Gastrocnemius medialis (tissue), 4 donors: ENCODE measurements around the gene TRIM41.

ENCODE experiments used
- POLR2A ChIP-seq, 2 donors: fragments of 450-650 bp; IDR thresholded peaks; one replicate each; pipeline ENCODE4 v1.6.1; 2017; ENCODE audit warnings: antibody characterized with exemption in 2 of 2, mild to moderate bottlenecking in 2 of 2, moderate library complexity in 2 of 2
- TF ChIP-seq, protein P1 (sequence below), 5 experiments: fragments of 450-650 bp in 3 of 5; fragments of 200-600 bp in 2 of 5; sonication (generic) in 2 of 5; IDR thresholded peaks in 4 of 5; conservative IDR thresholded peaks in 1 of 5; 1 replicate in 4 of 5; 2 replicates in 1 of 5; pipeline ENCODE4 v1.5.1; 2016 to 2019; ENCODE audit warnings: antibody characterized with exemption in 5 of 5, mild to moderate bottlenecking in 3 of 5, moderate library complexity in 3 of 5

DNA sequence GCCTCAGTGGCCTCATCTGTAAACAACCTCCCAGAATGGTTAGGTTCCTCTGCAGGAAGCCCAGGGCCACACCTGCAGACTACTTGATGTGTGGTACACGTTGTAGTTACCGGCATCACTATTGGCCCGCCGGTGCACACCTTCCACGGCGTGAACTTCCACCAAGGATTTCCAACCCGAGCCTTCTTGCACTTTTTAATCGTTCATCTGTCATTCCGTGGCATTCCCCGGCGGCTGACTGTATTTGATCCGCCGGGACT is 5.3 kb upstream of the TRIM41 start:
- TF ChIP-seq, protein P1, sequence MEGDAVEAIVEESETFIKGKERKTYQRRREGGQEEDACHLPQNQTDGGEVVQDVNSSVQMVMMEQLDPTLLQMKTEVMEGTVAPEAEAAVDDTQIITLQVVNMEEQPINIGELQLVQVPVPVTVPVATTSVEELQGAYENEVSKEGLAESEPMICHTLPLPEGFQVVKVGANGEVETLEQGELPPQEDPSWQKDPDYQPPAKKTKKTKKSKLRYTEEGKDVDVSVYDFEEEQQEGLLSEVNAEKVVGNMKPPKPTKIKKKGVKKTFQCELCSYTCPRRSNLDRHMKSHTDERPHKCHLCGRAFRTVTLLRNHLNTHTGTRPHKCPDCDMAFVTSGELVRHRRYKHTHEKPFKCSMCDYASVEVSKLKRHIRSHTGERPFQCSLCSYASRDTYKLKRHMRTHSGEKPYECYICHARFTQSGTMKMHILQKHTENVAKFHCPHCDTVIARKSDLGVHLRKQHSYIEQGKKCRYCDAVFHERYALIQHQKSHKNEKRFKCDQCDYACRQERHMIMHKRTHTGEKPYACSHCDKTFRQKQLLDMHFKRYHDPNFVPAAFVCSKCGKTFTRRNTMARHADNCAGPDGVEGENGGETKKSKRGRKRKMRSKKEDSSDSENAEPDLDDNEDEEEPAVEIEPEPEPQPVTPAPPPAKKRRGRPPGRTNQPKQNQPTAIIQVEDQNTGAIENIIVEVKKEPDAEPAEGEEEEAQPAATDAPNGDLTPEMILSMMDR (IDR thresholded peaks at IDR 0.05 in 4 of 5, conservative IDR thresholded peaks at IDR 0.05 in 1 of 5), result no peak
- no peak for TF ChIP-seq POLR2A (IDR thresholded peaks at IDR 0.05)
